HFFc6 (cell line): ENCODE results near the gene XPO4. TPM values are rescaled to one million over a fixed set of nuclear protein-coding genes. Genes with fewer than 3 reads are reported as not detected.

Source experiments
- DNase-seq: peaks from one replicate; pipeline ENCODE4 v3.0.0-alpha.2; 2018
- H3K27ac Mint-ChIP-seq: 2 replicates; pipeline ENCODE4 v1.8.0; 2020; ENCODE audit warnings: mild to moderate bottlenecking, mixed read lengths
- H3K27me3 Mint-ChIP-seq: 2 replicates; pipeline ENCODE4 v1.8.0; 2021; ENCODE audit warnings: mild to moderate bottlenecking, moderate library complexity, mixed read lengths; ENCODE audit not compliant: insufficient read depth
- H3K36me3 Mint-ChIP-seq: 2 replicates; pipeline ENCODE4 v1.8.0; 2021; ENCODE audit warnings: low read depth, mixed read lengths
- H3K4me1 Mint-ChIP-seq: 2 replicates; pipeline ENCODE4 v1.8.0; 2020; ENCODE audit warnings: low read depth, mixed read lengths
- H3K4me3 Mint-ChIP-seq: 2 replicates; pipeline ENCODE4 v1.8.0; 2020; ENCODE audit warnings: mild to moderate bottlenecking, moderate library complexity, mixed read lengths
- H3K9me3 Mint-ChIP-seq: 2 replicates; pipeline ENCODE4 v1.8.0; 2020; ENCODE audit warnings: mild to moderate bottlenecking, mixed read lengths
- CTCF ChIP-seq: fragments of 200-600 bp; sonication (generic); IDR thresholded peaks from 2 replicates; pipeline ENCODE4 v1.5.0; 2021; ENCODE audit warnings: antibody characterized with exemption, mild to moderate bottlenecking
- total RNA-seq, 6 experiments: library from RNA; stranded (reverse); fragmentation: NEBNext Ultra II Directional; extraction: Animal tissue kit (Norgen Biotek cat#: 25700); gene quantifications; 2 replicates in 1 of 6; 3 replicates in 5 of 6; pipeline ENCODE4 v1.2.3, GENCODE V29; 2021

Gene XPO4
- total RNA-seq, 6 experiments from 2014 or later: 14.2 to 17.6 (median 15.2) TPM

GRCh38 chr13:20779405-20779804 is 123.1 kb downstream of the XPO4 start:
- Mint-ChIP-seq H3K9me3 (no peaks in the 10 kb centered on the region), H3K4me1 (peaks cover 6% of the 10 kb centered on the region; the same call in 1 of the 2 replicates), H3K27ac (no peak overlapping the region), H3K36me3 (peaks cover 9% of the 10 kb centered on the region; the same call in 1 of the 2 replicates), H3K27me3 (no peaks in the 10 kb centered on the region; the same call in 1 of the 2 replicates), H3K4me3 (no peak overlapping the region)
- DNase-seq: no peak
- no peak for TF ChIP-seq CTCF

GRCh38 chr13:20778311-20778710 is 124.2 kb downstream of the XPO4 start:
- no peak overlapping the region for H3K27ac Mint-ChIP-seq
- H3K36me3 Mint-ChIP-seq: no peaks in the 10 kb centered on the region; the same call in 1 of the 2 replicates
- H3K4me1 Mint-ChIP-seq: peaks cover 14% of the 10 kb centered on the region
- H3K9me3 Mint-ChIP-seq: no peaks in the 10 kb centered on the region
- no peak overlapping the region for H3K4me3 Mint-ChIP-seq
- no peak for TF ChIP-seq CTCF
- peaks cover 3% of the 10 kb centered on the region; the same call in 1 of the 2 replicates for H3K27me3 Mint-ChIP-seq
- no peak for DNase-seq

GRCh38 chr13:20776751-20777150 is 125.8 kb downstream of the XPO4 start:
- H3K27ac Mint-ChIP-seq: no peak overlapping the region

GRCh38 chr13:20775961-20776360 is 126.6 kb downstream of the XPO4 start:
- H3K4me1 Mint-ChIP-seq: peaks cover 32% of the 10 kb centered on the region
- no peaks in the 10 kb centered on the region for H3K9me3 Mint-ChIP-seq
- DNase-seq: no peak
- no peak for TF ChIP-seq CTCF
- H3K27ac Mint-ChIP-seq: no peak overlapping the region
- H3K4me3 Mint-ChIP-seq: no peak overlapping the region
- peaks cover 4% of the 10 kb centered on the region for H3K27me3 Mint-ChIP-seq
- H3K36me3 Mint-ChIP-seq: peaks cover 7% of the 10 kb centered on the region

More at GRCh38 chr13:20776751-20777150, 125.8 kb downstream of the XPO4 start:
- Mint-ChIP-seq H3K4me3 (no peak overlapping the region), H3K36me3 (no peaks in the 10 kb centered on the region; the same call in 1 of the 2 replicates), H3K27me3 (peaks cover 4% of the 10 kb centered on the region), H3K9me3 (no peaks in the 10 kb centered on the region), H3K4me1 (peaks cover 26% of the 10 kb centered on the region)
- no peak for DNase-seq
- TF ChIP-seq CTCF: no peak

GRCh38 chr13:20774746-20775145 is 127.8 kb downstream of the XPO4 start:
- DNase-seq: no peak
- peak overlapping the region; percentile 37; the same call in 1 of the 2 replicates for H3K27ac Mint-ChIP-seq
- H3K27me3 Mint-ChIP-seq: peaks cover 4% of the 10 kb centered on the region
- H3K4me1 Mint-ChIP-seq: peaks cover 32% of the 10 kb centered on the region
- H3K36me3 Mint-ChIP-seq: peaks cover 19% of the 10 kb centered on the region
- peaks cover 4% of the 10 kb centered on the region; the same call in 1 of the 2 replicates for H3K9me3 Mint-ChIP-seq
- no peak overlapping the region for H3K4me3 Mint-ChIP-seq
- TF ChIP-seq CTCF: no peak
